ENCODE results near the gene PELI2.

The PELI2 gene

GRCh38 chr14:56328021-56328420 lies 209.8 kb downstream of the PELI2 start:
- H3K9ac ChIP-seq (ENCODE audit: low read depth in 1 of 2, low read length in 2 of 2): no peak overlapping the region
- no peak overlapping the region for H3K4me3 ChIP-seq (ENCODE audit: low read length in 2 of 2)
- H3K27ac ChIP-seq (ENCODE audit: low read depth in 2 of 2, low read length in 2 of 2): no peak overlapping the region
- no peaks in the 10 kb centered on the region for H3K36me3 ChIP-seq (ENCODE audit: control insufficient read depth in 2 of 2, insufficient read depth in 2 of 2, low read length in 2 of 2)
- no peaks in the 10 kb centered on the region for H3K27me3 ChIP-seq (ENCODE audit: control insufficient read depth in 2 of 2, insufficient read depth in 2 of 2, low read length in 2 of 2)
- H3K4me1 ChIP-seq (ENCODE audit: control insufficient read depth in 2 of 2, insufficient read depth in 2 of 2, low read length in 2 of 2): no peaks in the 10 kb centered on the region
- no peaks in the 10 kb centered on the region for H3K9me3 ChIP-seq (ENCODE audit: control insufficient read depth in 2 of 2, low read length in 2 of 2)

GRCh38 chr14:56331592-56332216 lies 213.5 kb downstream of the PELI2 start:
- no peak overlapping the region for H3K9ac ChIP-seq (ENCODE audit: low read depth in 1 of 2, low read length in 2 of 2)
- no peak overlapping the region for H3K27ac ChIP-seq (ENCODE audit: low read depth in 2 of 2, low read length in 2 of 2)
- H3K27me3 ChIP-seq (ENCODE audit: control insufficient read depth in 2 of 2, insufficient read depth in 2 of 2, low read length in 2 of 2): no peaks in the 10 kb centered on the region
- H3K4me3 ChIP-seq (ENCODE audit: low read length in 2 of 2): no peak overlapping the region
- no peaks in the 10 kb centered on the region for H3K36me3 ChIP-seq (ENCODE audit: control insufficient read depth in 2 of 2, insufficient read depth in 2 of 2, low read length in 2 of 2)
- H3K9me3 ChIP-seq (ENCODE audit: control insufficient read depth in 2 of 2, low read length in 2 of 2): no peaks in the 10 kb centered on the region
- H3K4me1 ChIP-seq (ENCODE audit: control insufficient read depth in 2 of 2, insufficient read depth in 2 of 2, low read length in 2 of 2): peaks cover 0 to 7% of the 10 kb centered on the region in 2 donors

- Histone ChIP-seq H3K27ac (ENCODE audit: low read depth in 2 of 2, low read length in 2 of 2) (peak overlapping the region; percentile 19 to 45), H3K4me1 (ENCODE audit: control insufficient read depth in 2 of 2, insufficient read depth in 2 of 2, low read length in 2 of 2) (peaks cover 0 to 7% of the 10 kb centered on the region in 2 donors), H3K9me3 (ENCODE audit: control insufficient read depth in 2 of 2, low read length in 2 of 2) (no peaks in the 10 kb centered on the region), H3K9ac (ENCODE audit: low read depth in 1 of 2, low read length in 2 of 2) (no peak overlapping the region), H3K27me3 (ENCODE audit: control insufficient read depth in 2 of 2, insufficient read depth in 2 of 2, low read length in 2 of 2) (no peaks in the 10 kb centered on the region), H3K4me3 (ENCODE audit: low read length in 2 of 2) (no peak overlapping the region), H3K36me3 (ENCODE audit: control insufficient read depth in 2 of 2, insufficient read depth in 2 of 2, low read length in 2 of 2) (no peaks in the 10 kb centered on the region)
Observed at GRCh38 chr14:56333359-56334292, 215.4 kb downstream of the PELI2 start.

- no peak overlapping the region for H3K4me3 ChIP-seq (ENCODE audit: low read length in 2 of 2)
- no peak overlapping the region for H3K27ac ChIP-seq (ENCODE audit: low read depth in 2 of 2, low read length in 2 of 2)
- H3K27me3 ChIP-seq (ENCODE audit: control insufficient read depth in 2 of 2, insufficient read depth in 2 of 2, low read length in 2 of 2): no peaks in the 10 kb centered on the region
- no peaks in the 10 kb centered on the region for H3K36me3 ChIP-seq (ENCODE audit: control insufficient read depth in 2 of 2, insufficient read depth in 2 of 2, low read length in 2 of 2)
- no peaks in the 10 kb centered on the region for H3K9me3 ChIP-seq (ENCODE audit: control insufficient read depth in 2 of 2, low read length in 2 of 2)
- H3K4me1 ChIP-seq (ENCODE audit: control insufficient read depth in 2 of 2, insufficient read depth in 2 of 2, low read length in 2 of 2): peaks cover 0 to 7% of the 10 kb centered on the region in 2 donors
- H3K9ac ChIP-seq (ENCODE audit: low read depth in 1 of 2, low read length in 2 of 2): no peak overlapping the region
Observed at GRCh38 chr14:56334458-56334857, 216.2 kb downstream of the PELI2 start.

GRCh38 chr14:56338674-56339073 lies 220.5 kb downstream of the PELI2 start:
- H3K4me3 ChIP-seq (ENCODE audit: low read length in 2 of 2): no peak overlapping the region
- peaks cover 2 to 3% of the 10 kb centered on the region in 2 donors for H3K4me1 ChIP-seq (ENCODE audit: control insufficient read depth in 2 of 2, insufficient read depth in 2 of 2, low read length in 2 of 2)
- H3K9me3 ChIP-seq (ENCODE audit: control insufficient read depth in 2 of 2, low read length in 2 of 2): no peaks in the 10 kb centered on the region
- H3K27me3 ChIP-seq (ENCODE audit: control insufficient read depth in 2 of 2, insufficient read depth in 2 of 2, low read length in 2 of 2): no peaks in the 10 kb centered on the region
- no peak overlapping the region for H3K27ac ChIP-seq (ENCODE audit: low read depth in 2 of 2, low read length in 2 of 2)
- H3K9ac ChIP-seq (ENCODE audit: low read depth in 1 of 2, low read length in 2 of 2): no peak overlapping the region
- H3K36me3 ChIP-seq (ENCODE audit: control insufficient read depth in 2 of 2, insufficient read depth in 2 of 2, low read length in 2 of 2): no peaks in the 10 kb centered on the region

GRCh38 chr14:56339855-56340701 lies 221.9 kb downstream of the PELI2 start:
- no peak overlapping the region for H3K4me3 ChIP-seq (ENCODE audit: low read length in 2 of 2)
- H3K9ac ChIP-seq (ENCODE audit: low read depth in 1 of 2, low read length in 2 of 2): no peak overlapping the region
- no peaks in the 10 kb centered on the region for H3K36me3 ChIP-seq (ENCODE audit: control insufficient read depth in 2 of 2, insufficient read depth in 2 of 2, low read length in 2 of 2)
- H3K4me1 ChIP-seq (ENCODE audit: control insufficient read depth in 2 of 2, insufficient read depth in 2 of 2, low read length in 2 of 2): peaks cover 0 to 2% of the 10 kb centered on the region in 2 donors
- H3K27me3 ChIP-seq (ENCODE audit: control insufficient read depth in 2 of 2, insufficient read depth in 2 of 2, low read length in 2 of 2): no peaks in the 10 kb centered on the region
- no peaks in the 10 kb centered on the region for H3K9me3 ChIP-seq (ENCODE audit: control insufficient read depth in 2 of 2, low read length in 2 of 2)
- H3K27ac ChIP-seq (ENCODE audit: low read depth in 2 of 2, low read length in 2 of 2): no peak overlapping the region

- Histone ChIP-seq H3K9me3 (ENCODE audit: control insufficient read depth in 2 of 2, low read length in 2 of 2) (no peaks in the 10 kb centered on the region), H3K9ac (ENCODE audit: low read depth in 1 of 2, low read length in 2 of 2) (no peak overlapping the region), H3K36me3 (ENCODE audit: control insufficient read depth in 2 of 2, insufficient read depth in 2 of 2, low read length in 2 of 2) (no peaks in the 10 kb centered on the region), H3K4me3 (ENCODE audit: low read length in 2 of 2) (no peak overlapping the region), H3K4me1 (ENCODE audit: control insufficient read depth in 2 of 2, insufficient read depth in 2 of 2, low read length in 2 of 2) (peaks cover 0 to 2% of the 10 kb centered on the region in 2 donors), H3K27ac (ENCODE audit: low read depth in 2 of 2, low read length in 2 of 2) (no peak overlapping the region), H3K27me3 (ENCODE audit: control insufficient read depth in 2 of 2, insufficient read depth in 2 of 2, low read length in 2 of 2) (no peaks in the 10 kb centered on the region)
Observed at GRCh38 chr14:56340932-56341331, 222.7 kb downstream of the PELI2 start.

GRCh38 chr14:56341766-56342493 lies 223.7 kb downstream of the PELI2 start:
- Histone ChIP-seq H3K9ac (ENCODE audit: low read depth in 1 of 2, low read length in 2 of 2) (no peak overlapping the region), H3K4me1 (ENCODE audit: control insufficient read depth in 2 of 2, insufficient read depth in 2 of 2, low read length in 2 of 2) (peaks cover 0 to 2% of the 10 kb centered on the region in 2 donors), H3K27me3 (ENCODE audit: control insufficient read depth in 2 of 2, insufficient read depth in 2 of 2, low read length in 2 of 2) (no peaks in the 10 kb centered on the region), H3K27ac (ENCODE audit: low read depth in 2 of 2, low read length in 2 of 2) (peak overlapping the region; percentile 2 to 14), H3K4me3 (ENCODE audit: low read length in 2 of 2) (no peak overlapping the region), H3K9me3 (ENCODE audit: control insufficient read depth in 2 of 2, low read length in 2 of 2) (no peaks in the 10 kb centered on the region), H3K36me3 (ENCODE audit: control insufficient read depth in 2 of 2, insufficient read depth in 2 of 2, low read length in 2 of 2) (no peaks in the 10 kb centered on the region)

GRCh38 chr14:56342494-56342942 lies 224.3 kb downstream of the PELI2 start:
- no peak overlapping the region for H3K4me3 ChIP-seq (ENCODE audit: low read length in 2 of 2)
- peak overlapping the region in 1 of 2 donors; percentile 14 for H3K27ac ChIP-seq (ENCODE audit: low read depth in 2 of 2, low read length in 2 of 2)
- no peaks in the 10 kb centered on the region for H3K9me3 ChIP-seq (ENCODE audit: control insufficient read depth in 2 of 2, low read length in 2 of 2)
- no peaks in the 10 kb centered on the region for H3K36me3 ChIP-seq (ENCODE audit: control insufficient read depth in 2 of 2, insufficient read depth in 2 of 2, low read length in 2 of 2)
- peaks cover 0 to 2% of the 10 kb centered on the region in 2 donors for H3K4me1 ChIP-seq (ENCODE audit: control insufficient read depth in 2 of 2, insufficient read depth in 2 of 2, low read length in 2 of 2)
- H3K27me3 ChIP-seq (ENCODE audit: control insufficient read depth in 2 of 2, insufficient read depth in 2 of 2, low read length in 2 of 2): no peaks in the 10 kb centered on the region
- H3K9ac ChIP-seq (ENCODE audit: low read depth in 1 of 2, low read length in 2 of 2): no peak overlapping the region

Data from mucosa of rectum (tissue), 2 donors.